ENCODE data around the gene HHIP.
"Not testable (repeated sequence)": the region's sequence is repeated elsewhere in the genome, so short reads cannot be mapped to it uniquely, and the experiment has no call there.

The HHIP gene

GRCh38 chr4:144791933-144792332, 146.0 kb downstream of the HHIP start:
- not testable (repeated sequence) for DNase-seq (ENCODE audit: low read depth, low spot score); H3K27me3 ChIP-seq (ENCODE audit: control insufficient read depth, insufficient read depth, low read length); H3K36me3 ChIP-seq (ENCODE audit: control insufficient read depth, insufficient read depth, low read length); H3K4me1 ChIP-seq (ENCODE audit: control insufficient read depth, insufficient read depth, low read length); H3K27ac ChIP-seq (ENCODE audit: low read length); H3K4me3 ChIP-seq (ENCODE audit: low read length); H3K9me3 ChIP-seq (ENCODE audit: control insufficient read depth, insufficient read depth, low read length)
- WGBS (ENCODE audit: insufficient coverage, insufficient read length), result no CpG with 5 or more reads among the region's 8 CpGs

Measured in iPS DF 6.9 (cell line).